OCI-LY7 (cell line): ENCODE data around the gene VPS26A.

Source experiments
- CTCF ChIP-seq: fragments of 200-600 bp; sonication (generic); conservative IDR thresholded peaks from 2 replicates; pipeline ENCODE4 v1.5.1; 2014; ENCODE audit warnings: mild to moderate bottlenecking, antibody characterized with exemption, low read length, moderate library complexity, mixed read lengths
- EZH2phosphoT487 ChIP-seq: fragments of 200-600 bp; sonication (generic); IDR thresholded peaks from 2 replicates; pipeline ENCODE4 v1.6.1; 2018; ENCODE audit warnings: low read depth, borderline replicate concordance, mild to moderate bottlenecking, mixed run types, antibody characterized with exemption, low read length, moderate library complexity, mixed read lengths

DNA sequence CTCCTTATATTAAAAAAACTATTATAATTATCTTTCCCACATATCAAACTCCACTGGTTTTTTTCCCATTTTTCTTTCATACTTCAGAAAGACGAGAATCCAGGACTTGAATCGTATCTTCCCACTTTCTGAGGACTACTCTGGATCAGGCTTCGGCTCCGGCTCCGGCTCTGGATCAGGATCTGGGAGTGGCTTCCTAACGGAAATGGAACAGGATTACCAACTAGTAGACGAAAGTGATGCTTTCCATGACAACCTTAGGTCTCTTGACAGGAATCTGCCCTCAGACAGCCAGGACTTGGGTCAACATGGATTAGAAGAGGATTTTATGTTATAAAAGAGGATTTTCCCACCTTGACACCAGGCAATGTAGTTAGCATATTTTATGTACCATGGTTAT, 20.2 kb upstream of the VPS26A start:
- no peak for TF ChIP-seq CTCF
- no peak for TF ChIP-seq EZH2phosphoT487
